Spinal cord (tissue), 10 donors: Measurements from ENCODE around the gene TNNT2. TPM values are rescaled to one million over a fixed set of nuclear protein-coding genes. Genes with fewer than 3 reads are reported as not detected.

Experiments
- DNase-seq, 6 donors: peaks; one replicate each; pipeline versions ENCODE4 v3.0.0 to v3.0.0-alpha.2; 2013 to 2015; ENCODE audit warnings: low spot score in 6 of 6, low read depth in 4 of 6
- H3K27ac ChIP-seq: one replicate; pipeline ENCODE4 v1.5.1; 2013; ENCODE audit warnings: low read depth, low read length, control low read depth
- H3K27me3 ChIP-seq: one replicate; pipeline ENCODE4 v1.6.1; 2013; ENCODE audit warnings: low read length; ENCODE audit not compliant: control insufficient read depth, insufficient read depth
- H3K36me3 ChIP-seq: one replicate; pipeline ENCODE4 v1.6.1; 2013; ENCODE audit warnings: low read length; ENCODE audit not compliant: control insufficient read depth, insufficient read depth
- H3K4me1 ChIP-seq: one replicate; pipeline ENCODE4 v1.6.1; 2013; ENCODE audit warnings: low read length; ENCODE audit not compliant: control insufficient read depth, insufficient read depth
- H3K4me3 ChIP-seq: one replicate; pipeline ENCODE4 v1.5.1; 2013; ENCODE audit warnings: low read depth, low read length, control low read depth
- H3K9me3 ChIP-seq: one replicate; pipeline ENCODE4 v1.6.1; 2013; ENCODE audit warnings: low read length; ENCODE audit not compliant: control insufficient read depth, insufficient read depth
- WGBS: methylation state at CpG from one replicate; pipeline ENCODE4 v1.1.5; 2013; ENCODE audit warnings: missing lambda C conversion rate; ENCODE audit not compliant: insufficient coverage; 5-methylcytosine and 5-hydroxymethylcytosine counted together
- polyA plus RNA-seq, 2 donors: library from polyadenylated mRNA; unstranded; fragments of 120-200 nt; gene quantifications; one replicate each; pipeline ENCODE4 v1.2.1, GENCODE V29; 2013; ENCODE audit not compliant: insufficient read length in 2 of 2
- total RNA-seq, 2 donors: library from RNA; depleted of rRNA in 1 of 2; stranded (reverse); fragments of 120-200 nt in 1 of 2; fragments of >200 nt in 1 of 2; gene quantifications; one replicate each; pipeline versions ENCODE4 v1.2.3 to v1.2.4, GENCODE V29; 2013 to 2014
- donor health status: healthy.

The TNNT2 gene
- total and polyA plus RNA-seq, 4 donors = 1.4 to 23.4 (median 4.6) TPM

- H3K9me3 ChIP-seq = no peaks in the 10 kb centered on the region
- H3K4me3 ChIP-seq = no peak overlapping the region
- no peaks in the 10 kb centered on the region for H3K36me3 ChIP-seq
- 86% methylated on average over 8 of the region's 10 CpGs for WGBS
- H3K4me1 ChIP-seq = peaks cover 24% of the 10 kb centered on the region
- no peak overlapping the region for H3K27ac ChIP-seq
- DNase-seq = no peak
- H3K27me3 ChIP-seq = peaks cover 42% of the 10 kb centered on the region
Measured at GRCh38 chr1:201396861-201397464, 19.5 kb upstream of the TNNT2 start.

DNA sequence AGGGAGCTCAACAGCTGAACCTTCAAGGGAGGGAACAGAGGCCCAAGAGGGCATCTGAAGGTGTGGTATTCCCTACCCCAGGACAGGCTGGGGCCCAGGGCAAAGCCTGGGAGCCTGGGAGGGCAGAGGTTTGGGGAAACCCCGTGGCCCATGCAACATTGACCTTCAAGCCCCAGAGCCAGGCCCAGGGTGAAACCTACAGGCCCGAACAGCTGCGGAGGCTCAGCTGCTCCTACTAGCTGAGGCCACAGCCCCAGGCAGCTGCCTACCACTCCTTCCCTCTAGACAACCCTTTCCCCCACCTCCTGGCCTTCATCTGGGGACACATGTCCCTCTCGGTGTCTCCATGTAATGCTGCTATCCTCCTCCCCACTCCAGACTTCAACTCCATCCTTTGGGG, 18.5 kb upstream of the TNNT2 start:
- Histone ChIP-seq H3K27ac (no peak overlapping the region), H3K27me3 (peaks cover 33% of the 10 kb centered on the region), H3K36me3 (no peaks in the 10 kb centered on the region), H3K4me1 (peaks cover 24% of the 10 kb centered on the region), H3K9me3 (no peaks in the 10 kb centered on the region), H3K4me3 (no peak overlapping the region)
- no peak for DNase-seq
- 77% methylated on average over 3 of the region's 4 CpGs for WGBS

DNA sequence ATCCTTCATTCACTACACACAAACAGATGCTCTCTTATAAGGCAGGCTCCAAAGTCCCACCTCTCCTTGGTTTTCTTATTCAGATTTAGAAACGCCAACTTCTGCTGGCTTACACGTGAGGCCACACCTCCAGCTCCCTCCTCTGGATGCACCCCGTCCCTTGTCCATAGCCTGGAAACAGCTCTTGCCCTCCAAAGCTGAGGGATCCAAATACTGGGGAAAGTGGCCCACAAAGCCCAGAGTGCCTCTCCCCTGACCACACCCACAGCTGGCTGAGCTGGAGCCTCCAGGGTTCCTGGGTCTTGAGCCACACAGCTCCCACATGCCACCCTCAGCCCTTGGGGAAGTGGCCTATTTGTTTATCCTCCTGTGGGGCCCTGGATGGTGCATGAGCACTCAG, 17.1 kb upstream of the TNNT2 start:
- peaks cover 17% of the 10 kb centered on the region for H3K4me1 ChIP-seq
- no peak overlapping the region for H3K27ac ChIP-seq
- no peak overlapping the region for H3K4me3 ChIP-seq
- H3K36me3 ChIP-seq = no peaks in the 10 kb centered on the region
- DNase-seq = no peak
- WGBS = 39% methylated on average over 3 of the region's 3 CpGs
- no peaks in the 10 kb centered on the region for H3K9me3 ChIP-seq
- H3K27me3 ChIP-seq = peaks cover 20% of the 10 kb centered on the region

DNA sequence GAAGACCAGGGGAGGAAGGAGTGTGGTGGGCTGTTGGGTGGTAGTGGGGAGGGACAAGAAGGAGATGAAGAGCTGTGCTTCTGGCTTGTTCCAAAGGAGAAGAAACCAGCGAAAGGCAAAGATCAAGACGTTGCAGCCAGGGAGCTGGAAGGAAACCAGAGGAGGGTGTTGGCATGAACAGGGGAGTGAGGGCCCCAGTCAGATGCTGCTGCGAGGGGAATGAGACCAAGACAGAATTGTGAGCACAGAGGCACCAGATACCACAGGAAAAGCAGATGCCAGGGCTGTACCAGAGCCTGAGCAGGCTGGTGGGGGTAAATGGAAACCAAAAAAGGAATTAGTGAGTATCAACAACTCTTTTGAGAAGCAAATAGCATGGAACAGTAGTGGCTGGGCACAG, 15.6 kb upstream of the TNNT2 start:
- H3K4me3 ChIP-seq = no peak overlapping the region
- H3K27me3 ChIP-seq = peaks cover 5% of the 10 kb centered on the region
- H3K27ac ChIP-seq = no peak overlapping the region
- H3K4me1 ChIP-seq = peaks cover 7% of the 10 kb centered on the region
- no peaks in the 10 kb centered on the region for H3K36me3 ChIP-seq
- no peaks in the 10 kb centered on the region for H3K9me3 ChIP-seq
- 78% methylated on average over 3 of the region's 3 CpGs for WGBS
- DNase-seq = no peak

DNA sequence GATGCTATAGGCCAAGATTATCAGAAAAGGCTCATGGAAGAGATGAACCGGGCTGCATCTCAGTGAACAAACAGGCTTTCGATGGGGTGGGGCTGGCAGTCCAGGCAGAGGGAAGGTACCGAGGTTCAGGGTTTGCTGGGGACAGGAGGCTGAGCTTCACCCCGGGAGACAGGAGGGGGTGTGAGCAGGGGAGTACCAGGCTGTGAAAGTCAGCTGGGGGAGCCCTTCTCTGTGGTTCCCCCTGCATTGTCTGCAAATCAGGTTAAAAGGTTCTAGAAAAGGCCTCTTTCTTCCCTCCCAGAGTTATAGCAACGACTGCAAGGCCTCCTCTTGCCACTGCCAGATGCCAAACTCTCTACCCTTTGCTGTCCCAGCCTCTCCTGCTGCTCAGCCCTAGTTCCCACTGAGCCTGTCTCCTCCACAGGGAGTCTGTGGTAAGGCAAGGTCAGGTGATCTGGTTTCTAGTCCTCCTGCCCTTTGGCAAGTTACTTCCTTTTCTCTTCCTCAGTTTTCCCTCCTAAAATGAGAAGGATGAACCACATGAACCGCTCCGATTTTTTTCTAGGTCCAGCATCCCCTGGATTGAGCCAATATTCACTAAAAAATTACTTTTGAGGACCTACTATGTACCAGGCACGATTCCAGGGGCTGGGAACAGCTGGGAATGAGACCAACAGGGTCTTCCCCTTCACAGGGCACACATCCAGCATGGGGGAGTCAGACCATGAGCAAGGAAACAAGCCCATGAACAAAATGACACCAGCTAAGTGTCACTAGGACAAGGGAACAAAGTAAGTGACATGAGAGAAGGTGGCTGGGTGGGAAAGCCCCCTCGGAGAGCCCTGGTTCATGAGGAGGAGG, 14.4 kb upstream of the TNNT2 start:
- Histone ChIP-seq H3K9me3 (no peaks in the 10 kb centered on the region), H3K27ac (no peak overlapping the region), H3K4me1 (peaks cover 4% of the 10 kb centered on the region), H3K4me3 (no peak overlapping the region), H3K27me3 (peaks cover 2% of the 10 kb centered on the region), H3K36me3 (no peaks in the 10 kb centered on the region)
- no peak for DNase-seq
- 81% methylated on average over 8 of the region's 9 CpGs for WGBS

GRCh38 chr1:201391225-201391624, 13.7 kb upstream of the TNNT2 start:
- Histone ChIP-seq H3K4me3 (no peak overlapping the region), H3K36me3 (no peaks in the 10 kb centered on the region), H3K4me1 (no peaks in the 10 kb centered on the region), H3K9me3 (no peaks in the 10 kb centered on the region), H3K27ac (no peak overlapping the region), H3K27me3 (peaks cover 2% of the 10 kb centered on the region)
- WGBS = 86% methylated on average over 1 of the region's 1 CpG
- no peak for DNase-seq

- Histone ChIP-seq H3K27me3 (peaks cover 3% of the 10 kb centered on the region), H3K4me3 (no peak overlapping the region), H3K27ac (no peak overlapping the region), H3K9me3 (no peaks in the 10 kb centered on the region), H3K4me1 (no peaks in the 10 kb centered on the region), H3K36me3 (no peaks in the 10 kb centered on the region)
- no peak for DNase-seq
- WGBS = 77% methylated on average over 10 of the region's 12 CpGs
Measured at GRCh38 chr1:201389051-201389450, 11.6 kb upstream of the TNNT2 start.

- H3K9me3 ChIP-seq = no peaks in the 10 kb centered on the region
- no peaks in the 10 kb centered on the region for H3K4me1 ChIP-seq
- H3K4me3 ChIP-seq = no peak overlapping the region
- no peak overlapping the region for H3K27ac ChIP-seq
- H3K27me3 ChIP-seq = peaks cover 3% of the 10 kb centered on the region
- DNase-seq = no peak
- no peaks in the 10 kb centered on the region for H3K36me3 ChIP-seq
- 91% methylated on average over 8 of the region's 8 CpGs for WGBS
Measured at GRCh38 chr1:201386208-201386607, 8.7 kb upstream of the TNNT2 start.

GRCh38 chr1:201385299-201385891, 7.9 kb upstream of the TNNT2 start:
- Histone ChIP-seq H3K4me1 (no peaks in the 10 kb centered on the region), H3K9me3 (no peaks in the 10 kb centered on the region), H3K36me3 (no peaks in the 10 kb centered on the region), H3K27ac (no peak overlapping the region), H3K27me3 (peaks cover 3% of the 10 kb centered on the region), H3K4me3 (no peak overlapping the region)
- DNase-seq = no peak
- WGBS = 86% methylated on average over 5 of the region's 8 CpGs
